GM15510 (cell line): ENCODE results near the gene DNAJC5G.

Experiments
- POLR2A ChIP-seq: IDR thresholded peaks from 3 replicates; pipeline ENCODE4 v1.6.1; 2011; ENCODE audit warnings: borderline replicate concordance; ENCODE audit not compliant: insufficient read length; ENCODE audit errors: extremely low read depth

DNAJC5G gene

GRCh38 chr2:27308359-27308881 is 33.2 kb downstream of the DNAJC5G start, which contains the start of gene UCN:
Gene UCN (minus strand): TSS chr2:27308445. CDS start chr2:27307895, 550 bp downstream.
- no peak for TF ChIP-seq POLR2A

- TF ChIP-seq POLR2A, result no peak
Measured at GRCh38 chr2:27309651-27310050, 34.4 kb downstream of the DNAJC5G start.

GRCh38 chr2:27312152-27312551 is 36.9 kb downstream of the DNAJC5G start:
- TF ChIP-seq POLR2A, result no peak

GRCh38 chr2:27313882-27314645 is 38.8 kb downstream of the DNAJC5G start:
- TF ChIP-seq POLR2A, result no peak

- no peak for TF ChIP-seq POLR2A
Measured at GRCh38 chr2:27314709-27315108, 39.5 kb downstream of the DNAJC5G start.

- no peak for TF ChIP-seq POLR2A
Measured at GRCh38 chr2:27315122-27315521, 39.9 kb downstream of the DNAJC5G start.

- TF ChIP-seq POLR2A, result no peak
Measured at GRCh38 chr2:27316655-27317412, 41.6 kb downstream of the DNAJC5G start.

GRCh38 chr2:27320958-27321543 is 45.8 kb downstream of the DNAJC5G start:
- TF ChIP-seq POLR2A, result no peak

GRCh38 chr2:27322301-27322765 is 47.1 kb downstream of the DNAJC5G start:
- peak; percentile 25 for TF ChIP-seq POLR2A

- TF ChIP-seq POLR2A, result peak; percentile 93
Measured at GRCh38 chr2:27322766-27323595, 47.7 kb downstream of the DNAJC5G start, which contains the start of gene MPV17. Gene MPV17 (minus strand): TSS chr2:27323097. CDS start chr2:27322517, 580 bp downstream.

- TF ChIP-seq POLR2A, result no peak
Measured at GRCh38 chr2:27323596-27324285, 48.5 kb downstream of the DNAJC5G start.

GRCh38 chr2:27324720-27325119 is 49.5 kb downstream of the DNAJC5G start:
- TF ChIP-seq POLR2A, result no peak
